CMK (cell line): ENCODE data around the gene PLCB4.

Experiments
- DNase-seq: peaks from one replicate; pipeline ENCODE4 v3.0.0-alpha.2; 2010; ENCODE audit warnings: low read depth

Gene PLCB4

GRCh38 chr20:9453201-9453600 is 384.3 kb downstream of the PLCB4 start:
- DNase-seq: no peak

GRCh38 chr20:9454791-9455190 is 385.9 kb downstream of the PLCB4 start:
- DNase-seq: no peak

GRCh38 chr20:9457136-9457535 is 388.2 kb downstream of the PLCB4 start:
- DNase-seq: no peak

GRCh38 chr20:9458138-9458796 is 389.4 kb downstream of the PLCB4 start:
- no peak for DNase-seq

GRCh38 chr20:9460518-9460917 is 391.6 kb downstream of the PLCB4 start:
- DNase-seq: no peak

GRCh38 chr20:9467995-9468394 is 399.1 kb downstream of the PLCB4 start:
- no peak for DNase-seq

GRCh38 chr20:9474835-9475415 is 406.0 kb downstream of the PLCB4 start:
- DNase-seq: no peak

GRCh38 chr20:9475456-9475855 is 406.6 kb downstream of the PLCB4 start:
- no peak for DNase-seq

GRCh38 chr20:9476174-9476573 is 407.3 kb downstream of the PLCB4 start:
- no peak for DNase-seq

GRCh38 chr20:9476637-9477036 is 407.8 kb downstream of the PLCB4 start:
- DNase-seq: no peak

GRCh38 chr20:9478771-9479170 is 409.9 kb downstream of the PLCB4 start:
- DNase-seq: no peak

- DNase-seq: no peak
These were observed 411.2 kb downstream of the PLCB4 start for GRCh38 chr20:9480066-9480465.

GRCh38 chr20:9482180-9482579 is 413.3 kb downstream of the PLCB4 start:
- DNase-seq: no peak

- DNase-seq: no peak
These were observed 414.2 kb downstream of the PLCB4 start for GRCh38 chr20:9483131-9483530.

- no peak for DNase-seq
These were observed 416.9 kb downstream of the PLCB4 start for GRCh38 chr20:9485614-9486340.

GRCh38 chr20:9487231-9487630 is 418.3 kb downstream of the PLCB4 start:
- no peak for DNase-seq

- DNase-seq: no peak
These were observed 419.2 kb downstream of the PLCB4 start for GRCh38 chr20:9488063-9488462.

GRCh38 chr20:9490161-9490560 is 421.3 kb downstream of the PLCB4 start:
- no peak for DNase-seq

- DNase-seq: no peak
These were observed 421.7 kb downstream of the PLCB4 start for GRCh38 chr20:9490631-9491030.

GRCh38 chr20:9491324-9491723 is 422.4 kb downstream of the PLCB4 start:
- DNase-seq: no peak

- no peak for DNase-seq
These were observed 423.2 kb downstream of the PLCB4 start for GRCh38 chr20:9492067-9492466.

GRCh38 chr20:9493803-9494202 is 424.9 kb downstream of the PLCB4 start:
- no peak for DNase-seq

- no peak for DNase-seq
These were observed 426.8 kb downstream of the PLCB4 start for GRCh38 chr20:9495701-9496100.

GRCh38 chr20:9496155-9496554 is 427.3 kb downstream of the PLCB4 start:
- no peak for DNase-seq
